CD4-positive, alpha-beta T cell treated with Interferon gamma for 1 hour (primary cell): ENCODE measurements around the gene PAGE2B.
"Not testable (repeated sequence)": the region's sequence is repeated elsewhere in the genome, so short reads cannot be mapped to it uniquely, and the experiment has no call there.

Experiments
- DNase-seq: peaks from one replicate; pipeline ENCODE4 v3.0.0-alpha.2; 2020

Gene PAGE2B

GRCh38 chrX:55074851-55075467 is at the start of gene PAGE2B:
PAGE2B (plus strand) TSS chrX:55075030; CDS start chrX:55076042, 1,012 bp downstream.
- DNase-seq: no peak

- DNase-seq: no peak
These were observed 48.7 kb upstream of the PAGE2B start for GRCh38 chrX:55026143-55026542.

GRCh38 chrX:55026840-55027239 is 48.0 kb upstream of the PAGE2B start:
- DNase-seq: no peak

- no peak for DNase-seq
These were observed 46.8 kb upstream of the PAGE2B start for GRCh38 chrX:55028040-55028439.

GRCh38 chrX:55028611-55029010 is 46.2 kb upstream of the PAGE2B start:
- no peak for DNase-seq

- DNase-seq: no peak
These were observed 45.5 kb upstream of the PAGE2B start for GRCh38 chrX:55029291-55029690.

GRCh38 chrX:55030271-55031205 is 44.3 kb upstream of the PAGE2B start, which contains the start of gene ALAS2:
ALAS2 (minus strand) TSS chrX:55030977; CDS start chrX:55026000, 4,977 bp downstream.
- no peak for DNase-seq

GRCh38 chrX:55033429-55033828 is 41.4 kb upstream of the PAGE2B start:
- no peak for DNase-seq

GRCh38 chrX:55039471-55039870 is 35.4 kb upstream of the PAGE2B start:
- no peak for DNase-seq

- DNase-seq: no peak
These were observed 33.3 kb upstream of the PAGE2B start for GRCh38 chrX:55041514-55041913.

- not testable (repeated sequence) for DNase-seq
These were observed 24.2 kb upstream of the PAGE2B start for GRCh38 chrX:55050599-55050998.

GRCh38 chrX:55056820-55057674 is 17.8 kb upstream of the PAGE2B start:
- DNase-seq: peak; percentile 23

GRCh38 chrX:55057675-55058249 is 17.1 kb upstream of the PAGE2B start:
- peak; percentile 17 for DNase-seq

- not testable (repeated sequence) for DNase-seq
These were observed 7.7 kb upstream of the PAGE2B start for GRCh38 chrX:55067180-55067579.

- no peak for DNase-seq
These were observed 2.5 kb upstream of the PAGE2B start for GRCh38 chrX:55072286-55072685.

- DNase-seq: no peak
These were observed 14.1 kb downstream of the PAGE2B start, which contains the start of gene PAGE2 for GRCh38 chrX:55088795-55089489. PAGE2 (plus strand) TSS chrX:55089018; CDS start chrX:55090021, 1,003 bp downstream.

- no peak for DNase-seq
These were observed 23.9 kb downstream of the PAGE2B start for GRCh38 chrX:55098691-55099090.

GRCh38 chrX:55099162-55099561 is 24.3 kb downstream of the PAGE2B start:
- no peak for DNase-seq

- DNase-seq: no peak
These were observed 27.9 kb downstream of the PAGE2B start for GRCh38 chrX:55102754-55103153.

GRCh38 chrX:55107262-55107661 is 32.4 kb downstream of the PAGE2B start:
- no peak for DNase-seq

- DNase-seq: no peak
These were observed 33.1 kb downstream of the PAGE2B start for GRCh38 chrX:55107911-55108310.

- DNase-seq: no peak
These were observed 34.5 kb downstream of the PAGE2B start for GRCh38 chrX:55109306-55109705.
